RPMI7951 (cell line): ENCODE data around the gene MYO16. TPM values are rescaled to one million over a fixed set of nuclear protein-coding genes. Genes with fewer than 3 reads are reported as not detected.
"Not testable (repeated sequence)": the region's sequence is repeated elsewhere in the genome, so short reads cannot be mapped to it uniquely, and the experiment has no call there.

Source experiments
- DNase-seq: peaks from one replicate; pipeline ENCODE4 v3.0.0-alpha.2; 2012; ENCODE audit warnings: low read depth
- total RNA-seq: library from RNA; depleted of rRNA; stranded (reverse); fragments of >200 nt; shearing (Covaris generic); gene quantifications from 2 replicates; pipeline ENCODE4 v1.2.3, GENCODE V29; 2014

MYO16 gene
- total RNA-seq, 1 experiment from 2014 or later: not detected

DNA sequence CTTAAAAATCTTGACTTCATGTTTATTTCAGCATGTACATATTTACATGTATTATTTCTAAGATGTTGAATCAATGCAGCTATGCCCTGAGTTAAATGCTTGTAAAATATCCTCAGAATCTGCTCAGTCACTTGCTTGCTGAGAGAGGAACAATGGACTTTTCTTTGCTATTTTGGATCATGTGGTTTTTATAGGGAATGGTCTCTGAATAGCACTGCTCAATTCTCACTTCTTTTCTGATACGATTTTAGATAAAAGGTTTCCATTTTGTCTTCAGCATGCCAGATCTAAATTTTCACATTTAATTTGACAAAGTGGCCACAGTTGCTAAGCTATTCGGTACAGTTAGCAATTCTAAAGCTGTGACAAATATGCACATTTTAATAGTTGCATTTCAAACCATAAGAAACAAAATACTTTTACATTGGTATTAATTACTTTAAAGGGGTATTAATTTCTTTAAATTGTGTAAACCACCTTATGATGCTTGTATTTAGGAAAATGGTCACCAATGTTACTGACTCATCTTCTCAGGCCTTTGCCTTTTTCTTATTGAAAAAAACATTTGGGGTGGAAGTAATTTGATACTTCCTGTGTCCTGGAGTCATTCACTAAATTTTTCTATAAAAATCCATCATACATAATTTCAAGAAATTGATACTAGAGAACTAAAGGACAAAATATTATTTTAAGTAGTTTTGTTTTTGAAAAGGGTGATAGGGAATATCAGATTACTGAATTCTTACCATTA is 113.5 kb downstream of the MYO16 start:
- no peak for DNase-seq

DNA sequence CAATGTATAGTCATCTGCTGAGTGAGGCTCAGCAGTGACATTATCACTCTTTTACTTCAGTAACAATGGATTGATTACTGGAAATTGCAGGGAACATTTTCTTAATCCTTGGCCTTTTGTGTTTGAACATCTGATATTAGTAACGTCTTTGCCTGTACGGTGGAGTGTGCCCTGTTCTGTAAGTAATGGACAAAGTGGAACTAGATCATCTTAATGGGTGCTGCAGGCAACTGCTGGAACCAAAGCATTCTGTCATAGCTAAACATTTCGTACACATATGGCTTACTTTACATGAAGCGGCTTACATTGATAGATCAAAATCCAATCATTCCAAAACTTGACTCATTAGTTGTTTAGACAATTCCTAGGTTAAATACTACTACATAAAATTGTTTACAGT is 114.1 kb downstream of the MYO16 start:
- no peak for DNase-seq

DNA sequence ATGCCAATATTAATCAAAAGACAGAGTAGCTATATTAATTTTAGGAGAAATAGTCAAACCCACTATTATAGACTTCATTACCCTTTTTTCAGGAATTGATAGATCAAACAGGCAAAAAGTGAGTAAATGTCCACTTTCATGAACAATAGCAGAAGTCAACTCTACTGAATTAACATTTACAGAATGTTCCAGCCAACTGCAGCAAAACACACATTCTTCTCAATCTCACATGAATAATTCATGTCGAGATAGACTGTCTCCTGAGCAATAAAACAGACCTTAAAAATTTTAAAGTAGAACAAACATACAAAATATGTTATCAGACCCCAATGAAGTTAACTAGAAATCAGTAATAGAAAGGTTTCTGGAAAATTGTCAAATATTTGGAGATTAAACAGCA is 118.4 kb downstream of the MYO16 start:
- DNase-seq: no peak

DNA sequence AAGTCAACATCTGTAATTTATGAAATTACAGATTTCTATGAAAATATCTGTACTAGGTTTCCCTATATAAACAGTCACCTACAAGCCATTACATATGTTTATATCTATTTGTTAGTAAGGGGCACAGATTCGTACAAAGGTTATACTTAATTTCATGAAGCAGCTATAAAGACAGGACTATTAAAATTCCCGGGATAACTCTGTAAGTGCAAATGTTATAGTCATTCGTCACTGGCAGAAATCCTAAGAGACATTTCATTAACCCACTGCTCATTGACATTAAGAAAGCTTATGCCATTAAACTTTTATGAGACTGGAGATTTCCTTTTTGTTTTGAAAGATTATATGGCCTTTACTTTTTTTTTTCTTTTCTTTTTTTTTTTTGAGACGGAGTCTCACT is 122.9 kb downstream of the MYO16 start:
- no peak for DNase-seq

DNA sequence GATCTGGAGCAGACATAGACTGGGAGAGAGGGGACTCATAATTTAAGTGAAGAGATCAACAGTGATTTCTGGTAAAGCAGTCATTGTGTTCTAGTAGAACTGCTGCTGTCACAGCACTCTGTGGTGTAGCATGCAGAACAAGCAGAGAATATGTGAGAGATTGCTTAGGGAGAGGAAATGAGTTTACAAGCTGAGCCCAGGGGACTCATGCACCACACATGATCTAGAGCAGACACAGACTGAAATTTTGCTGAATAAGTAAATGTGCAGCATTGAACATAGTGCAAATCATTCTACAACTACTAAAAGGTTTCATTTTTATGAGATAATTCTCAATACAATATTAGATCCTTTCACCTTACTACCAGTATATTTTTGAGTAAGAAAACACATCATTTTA is 125.7 kb downstream of the MYO16 start:
- DNase-seq: no peak

DNA sequence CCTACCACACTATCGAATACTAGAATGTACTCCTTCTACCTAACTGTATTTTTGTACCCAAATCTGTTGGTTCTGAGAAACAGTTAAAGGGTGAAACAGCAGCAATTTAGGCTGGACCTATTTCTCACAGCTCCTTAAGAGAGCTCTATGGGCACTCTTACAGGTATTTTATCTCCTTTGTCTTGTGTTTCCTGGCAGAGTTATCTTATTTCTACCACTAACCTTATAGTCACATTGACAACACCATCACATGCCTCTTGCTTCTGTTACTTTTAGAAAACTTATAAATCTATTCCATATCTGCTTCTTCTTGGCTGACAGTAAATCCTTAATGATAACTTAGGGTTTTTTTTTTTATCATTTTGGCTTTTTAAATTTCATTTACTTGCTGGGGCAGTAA is 130.7 kb downstream of the MYO16 start:
- DNase-seq: no peak

DNA sequence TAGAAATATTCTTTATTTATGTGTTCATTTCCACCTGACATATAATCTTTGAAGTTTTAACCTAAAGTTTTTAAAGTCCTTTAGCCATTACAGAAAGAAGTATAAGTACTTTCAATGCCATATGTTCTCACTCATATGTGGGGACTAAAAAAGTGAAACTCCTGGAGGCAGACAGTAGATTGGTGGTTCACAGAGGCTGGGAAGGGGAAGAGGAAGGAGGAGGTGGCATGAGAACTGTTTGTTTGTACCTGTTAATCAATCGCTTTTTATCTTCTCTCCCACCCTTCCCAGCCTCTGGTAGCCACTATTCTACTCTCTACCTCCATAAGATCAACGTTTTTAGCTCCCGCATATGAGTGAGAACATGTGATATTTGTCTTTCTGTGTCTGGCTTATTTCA is 131.1 kb downstream of the MYO16 start:
- DNase-seq: no peak

DNA sequence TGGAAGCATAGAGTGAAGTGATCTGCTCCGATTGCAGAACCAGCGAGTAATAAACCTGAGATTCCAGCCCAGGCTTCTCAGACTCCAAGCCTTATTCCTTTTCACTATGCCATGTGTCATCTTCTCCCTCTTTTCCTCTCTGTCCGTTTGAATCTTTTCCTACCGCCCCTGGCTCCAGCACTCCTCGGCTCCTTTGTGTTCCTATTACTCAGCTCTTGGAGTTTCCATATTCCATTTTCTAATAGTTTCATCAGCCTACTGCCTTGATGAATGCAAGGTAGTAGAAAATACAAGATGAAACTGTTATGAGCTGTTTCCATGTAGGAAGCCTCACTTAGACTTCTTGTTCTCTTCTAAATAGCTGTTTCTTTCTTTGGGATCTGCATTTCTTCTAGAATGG is 138.6 kb downstream of the MYO16 start:
- no peak for DNase-seq

DNA sequence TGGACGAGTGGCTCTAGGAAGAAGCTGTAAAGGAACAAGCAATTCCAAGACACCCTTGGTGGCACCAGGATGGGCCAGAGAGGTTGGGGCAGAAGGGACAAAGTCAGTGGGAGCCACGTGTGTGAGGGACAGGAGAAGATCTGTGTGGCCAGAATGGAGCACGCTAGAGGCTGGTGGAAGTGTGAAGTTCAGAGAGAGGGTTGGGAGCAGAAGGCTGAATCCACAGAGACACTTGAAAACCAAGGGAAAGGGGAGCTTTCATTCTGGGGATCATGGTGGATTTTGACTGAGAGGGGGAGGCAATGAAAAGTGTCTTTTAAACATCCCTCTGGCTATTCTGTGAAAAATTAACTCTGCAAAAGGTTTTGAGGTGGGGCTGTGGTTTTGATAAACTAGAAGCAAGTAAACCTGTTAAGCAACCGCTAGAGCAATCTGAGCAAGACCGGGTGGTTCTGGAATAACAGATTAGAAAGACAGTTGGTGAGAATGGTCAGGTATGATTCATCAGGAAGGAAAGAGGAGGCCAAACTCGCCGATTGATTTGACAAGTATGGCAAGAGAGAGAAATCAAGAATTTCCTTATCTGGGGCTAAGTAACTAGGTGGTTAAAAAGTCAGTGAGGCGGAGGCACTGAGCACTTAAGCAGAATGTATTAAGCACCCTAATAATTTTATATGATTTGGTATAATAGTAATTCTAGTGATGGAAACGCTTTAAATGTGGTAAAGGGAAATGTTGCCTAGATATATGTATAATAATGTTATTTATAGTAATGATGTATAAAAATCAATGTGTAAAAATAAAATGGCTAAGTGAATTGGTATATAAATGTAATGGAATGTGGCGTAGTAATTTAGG is 140.0 kb downstream of the MYO16 start:
- no peak for DNase-seq

DNA sequence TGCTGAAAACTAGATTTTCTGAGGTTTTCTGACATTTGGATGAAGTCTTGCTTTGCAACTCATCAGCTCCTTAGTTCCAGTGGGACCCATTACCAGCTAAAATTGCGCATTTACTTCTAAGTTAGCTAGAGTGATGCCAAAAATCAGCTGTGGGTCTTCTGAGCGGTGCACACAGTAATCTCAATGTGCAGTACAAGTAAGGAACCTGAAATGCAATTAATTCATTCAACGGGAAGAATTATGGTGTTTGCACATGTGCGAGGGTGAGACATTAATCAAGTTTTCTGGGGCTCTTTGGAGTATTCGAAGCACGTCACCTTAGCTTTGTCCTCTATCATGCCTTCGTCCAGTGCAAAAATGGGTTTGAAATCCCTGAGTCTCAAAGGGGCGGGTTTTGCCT is 146.2 kb downstream of the MYO16 start:
- DNase-seq: no peak

DNA sequence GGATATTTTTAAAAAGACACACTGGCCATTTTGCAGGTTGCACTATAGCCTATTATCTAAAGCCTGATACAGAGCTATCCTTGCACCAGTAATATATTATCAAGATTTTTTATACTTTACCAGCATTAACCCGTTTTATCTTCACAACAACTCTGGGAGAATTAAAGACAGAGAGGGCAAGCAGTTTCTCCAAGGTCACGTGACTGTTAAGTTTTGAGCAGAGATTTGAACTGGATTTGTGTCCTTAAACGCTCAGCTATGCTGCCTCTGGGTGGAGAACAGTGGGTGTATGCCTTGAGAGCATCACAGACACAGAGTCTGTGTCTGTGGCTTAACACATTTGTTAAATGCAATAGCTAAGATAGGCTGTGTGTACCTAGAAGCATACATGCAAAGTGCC is 147.2 kb downstream of the MYO16 start:
- no peak for DNase-seq

DNA sequence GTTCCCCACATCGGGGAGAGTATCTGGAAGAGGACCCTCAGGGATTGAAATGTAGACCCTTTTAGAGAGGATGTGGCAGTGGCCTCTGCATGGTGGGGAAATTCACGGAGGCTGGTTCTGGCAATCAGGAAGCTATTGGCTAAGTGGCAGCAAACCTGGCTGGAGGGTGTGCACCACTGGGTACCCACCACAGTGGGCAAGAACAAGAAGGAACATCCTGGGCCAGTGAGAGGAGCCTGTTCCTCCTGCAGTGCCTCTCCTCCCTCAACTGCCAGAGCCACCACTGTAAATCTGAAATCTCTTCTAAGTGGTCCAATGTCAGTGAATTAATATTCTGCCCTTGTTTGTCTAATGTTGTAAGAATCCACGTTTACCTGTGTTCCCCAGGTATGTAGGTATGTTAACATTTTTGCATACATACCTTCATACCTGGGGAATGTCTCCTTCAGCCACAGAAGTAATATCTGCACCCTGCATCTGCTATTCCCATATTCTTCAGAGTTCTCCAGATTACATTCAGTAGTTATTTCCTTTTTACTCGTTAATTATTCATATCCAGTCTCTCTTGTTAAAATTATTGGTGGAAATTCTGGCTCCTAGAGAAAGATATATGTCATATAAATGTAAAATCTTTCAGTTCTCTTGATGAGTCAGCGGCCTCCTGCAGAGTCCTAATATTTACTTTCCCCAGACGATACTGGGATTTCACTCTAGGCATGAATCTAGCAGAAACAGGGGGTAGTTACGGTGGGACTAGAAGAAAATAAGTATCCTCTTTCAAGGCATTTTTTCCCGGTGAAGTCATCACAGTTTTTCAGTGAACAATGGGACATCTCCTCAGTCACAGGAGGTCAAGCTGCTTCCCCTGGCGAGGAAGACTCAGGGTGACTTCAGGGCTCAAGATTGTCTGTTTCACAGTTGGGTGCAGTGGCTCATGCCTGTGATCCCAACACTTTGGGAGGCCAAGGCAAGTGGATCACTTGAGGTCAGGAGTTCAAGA is 148.3 kb downstream of the MYO16 start:
- no peak for DNase-seq

DNA sequence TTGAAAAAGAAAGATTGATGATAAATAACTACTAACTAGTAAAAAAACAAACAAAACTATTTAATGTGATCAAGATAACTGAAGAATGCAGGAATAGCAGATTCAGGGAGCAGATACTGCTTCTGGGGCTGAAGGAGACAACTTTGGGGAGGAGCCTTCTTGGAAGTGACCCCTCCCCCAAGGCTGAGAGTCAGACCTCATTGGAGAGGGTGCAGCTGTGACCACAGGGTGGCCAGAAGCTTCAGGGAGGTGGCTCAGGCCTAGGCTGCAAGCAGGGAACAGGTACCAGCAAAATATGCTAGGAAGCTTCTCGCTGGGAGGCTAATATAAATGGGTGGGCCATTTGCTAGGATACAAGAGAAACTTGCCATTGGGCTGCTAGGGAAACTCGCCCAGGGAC is 149.9 kb downstream of the MYO16 start:
- DNase-seq: no peak

DNA sequence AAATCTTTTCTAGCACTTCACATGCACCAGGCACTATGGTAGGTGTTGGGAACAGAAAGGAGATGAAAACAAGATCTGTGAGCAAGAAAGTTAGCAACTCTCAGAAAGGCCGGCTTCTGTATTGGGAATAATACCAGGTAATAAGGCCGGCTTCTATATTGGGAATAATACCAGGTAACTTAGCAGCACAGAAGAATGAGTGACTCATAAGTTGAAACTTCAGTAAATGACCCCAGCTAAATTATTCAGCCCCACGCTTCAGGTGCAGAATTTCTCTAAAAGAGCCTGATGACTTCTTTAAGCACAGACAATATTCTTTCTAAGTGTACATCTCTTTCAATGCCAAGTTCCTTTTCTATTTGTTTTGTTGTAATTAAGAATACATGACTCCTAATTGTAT is 151.3 kb downstream of the MYO16 start:
- no peak for DNase-seq

DNA sequence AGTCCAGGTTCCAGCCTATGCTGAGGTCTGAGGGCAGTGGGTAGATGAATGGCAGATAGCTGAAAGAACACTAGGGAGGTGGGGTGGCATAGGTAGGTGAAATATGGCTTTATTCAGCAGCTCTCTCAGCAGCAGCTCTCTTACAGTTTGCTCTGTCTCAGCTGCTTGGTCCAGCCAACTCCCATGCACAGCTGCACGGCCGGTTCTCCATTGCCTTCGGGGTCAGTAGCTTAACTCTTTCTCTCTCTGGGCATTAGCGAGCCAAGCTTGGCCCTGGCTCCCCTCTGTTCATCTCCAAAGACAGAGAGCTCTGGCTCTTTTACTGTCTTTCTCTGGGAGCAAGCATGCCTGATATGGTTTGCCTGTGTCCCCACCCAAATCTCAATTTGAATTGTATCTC is 151.9 kb downstream of the MYO16 start:
- DNase-seq: no peak

DNA sequence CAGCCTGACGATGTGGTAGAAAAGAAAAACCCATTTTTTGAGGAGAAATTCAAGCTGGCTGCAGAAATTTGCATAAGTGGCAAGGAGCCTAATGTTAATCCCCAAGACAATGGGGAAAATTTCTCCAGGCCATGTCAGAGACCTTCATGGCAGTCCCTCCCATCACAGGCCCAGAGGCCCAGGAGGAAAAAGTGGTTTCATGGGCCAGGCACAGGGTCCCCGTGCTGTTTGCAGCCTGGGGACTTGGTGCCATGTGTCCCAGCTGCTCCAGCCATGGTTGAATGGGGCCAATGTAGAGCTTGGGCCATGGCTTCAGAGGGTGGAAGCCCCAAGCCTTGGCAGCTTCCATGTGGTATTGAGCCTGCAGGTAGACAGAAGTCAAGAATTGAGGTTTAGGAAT is 153.1 kb downstream of the MYO16 start:
- not testable (repeated sequence) for DNase-seq

DNA sequence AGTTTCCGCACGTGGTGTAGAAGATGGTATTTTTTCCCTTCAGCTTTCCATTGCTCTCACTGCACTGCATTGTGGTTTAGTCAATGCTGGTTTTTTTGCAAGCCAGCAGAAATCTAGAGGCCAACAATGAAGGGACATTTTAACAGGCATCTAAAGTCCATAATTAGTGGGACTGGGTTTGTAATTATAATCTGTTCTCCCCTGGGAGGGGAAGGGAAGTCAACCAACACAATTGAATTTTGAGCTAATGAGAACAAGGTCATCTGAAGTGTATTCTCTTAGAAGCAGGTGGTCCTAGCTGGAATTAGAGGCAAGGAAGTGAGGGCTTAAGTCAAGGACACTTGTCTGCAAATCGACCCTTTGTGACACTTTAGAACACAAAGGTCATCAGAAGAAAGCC is 156.4 kb downstream of the MYO16 start:
- DNase-seq: no peak

DNA sequence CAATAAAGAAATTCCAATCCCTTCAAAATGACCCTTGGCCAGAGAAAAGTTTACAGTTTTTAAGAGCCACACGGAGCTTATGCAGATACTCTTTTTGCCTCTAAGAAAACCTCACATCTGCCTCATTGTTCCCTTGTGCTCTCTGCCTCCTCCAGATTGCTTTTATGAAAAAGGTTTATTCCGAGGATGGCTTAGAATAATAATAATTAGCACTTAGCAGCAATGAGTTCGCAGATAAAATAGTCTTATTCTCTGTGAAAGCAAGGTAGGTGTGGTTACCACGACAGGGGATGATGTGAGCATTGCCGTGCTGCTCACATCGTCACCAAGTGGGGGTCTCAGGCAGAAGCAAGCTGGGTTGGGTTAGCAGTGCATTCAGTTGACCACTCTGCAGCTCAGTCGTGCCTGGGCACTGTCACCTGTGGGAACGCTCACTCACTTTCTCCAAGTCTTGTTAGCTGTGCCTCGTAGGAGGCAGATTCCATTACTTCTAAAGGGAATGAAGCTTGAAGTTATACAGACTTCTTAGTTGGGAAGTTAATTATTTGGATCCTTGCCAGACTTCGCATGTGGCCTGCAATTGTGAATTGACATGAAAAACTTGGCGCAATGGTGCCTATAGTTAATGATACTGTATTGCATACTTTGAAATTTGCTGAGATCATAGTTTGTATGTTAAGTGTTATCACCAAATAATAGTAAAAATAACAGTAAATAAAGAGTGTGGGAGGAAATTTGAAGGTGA is 157.2 kb downstream of the MYO16 start:
- no peak for DNase-seq

DNA sequence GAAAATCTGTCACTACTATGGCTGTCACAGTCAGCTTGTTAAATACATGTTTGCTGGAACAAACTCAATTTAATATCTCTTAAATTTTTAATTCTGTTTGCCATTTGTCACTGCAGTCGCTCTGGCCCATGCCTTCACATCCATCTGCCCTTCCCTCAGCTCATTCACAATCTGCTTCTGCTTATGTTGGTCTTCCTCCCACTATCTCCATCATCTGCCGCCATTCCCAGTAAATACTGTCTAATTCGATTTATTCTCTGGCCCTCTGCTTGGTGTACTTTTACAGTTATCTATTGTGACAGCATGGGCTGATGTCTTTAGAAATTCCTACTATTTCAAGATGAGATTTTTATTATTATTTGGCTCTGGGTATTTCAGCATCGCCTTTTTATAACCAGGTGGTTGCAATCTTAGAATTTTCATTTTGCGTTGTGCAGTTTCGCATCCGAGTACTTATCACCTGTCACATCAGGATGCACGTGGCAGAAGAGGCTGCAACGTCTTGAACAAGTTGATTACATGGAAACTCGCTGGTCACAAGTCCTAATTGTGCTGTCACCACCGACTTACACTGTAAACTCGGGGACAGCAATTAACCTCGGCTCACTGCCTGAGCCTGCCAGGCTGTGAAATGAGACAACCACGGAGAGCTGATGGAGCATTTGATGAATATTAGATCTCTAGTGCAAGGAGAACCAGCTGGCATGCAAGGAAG is 158.4 kb downstream of the MYO16 start:
- no peak for DNase-seq

DNA sequence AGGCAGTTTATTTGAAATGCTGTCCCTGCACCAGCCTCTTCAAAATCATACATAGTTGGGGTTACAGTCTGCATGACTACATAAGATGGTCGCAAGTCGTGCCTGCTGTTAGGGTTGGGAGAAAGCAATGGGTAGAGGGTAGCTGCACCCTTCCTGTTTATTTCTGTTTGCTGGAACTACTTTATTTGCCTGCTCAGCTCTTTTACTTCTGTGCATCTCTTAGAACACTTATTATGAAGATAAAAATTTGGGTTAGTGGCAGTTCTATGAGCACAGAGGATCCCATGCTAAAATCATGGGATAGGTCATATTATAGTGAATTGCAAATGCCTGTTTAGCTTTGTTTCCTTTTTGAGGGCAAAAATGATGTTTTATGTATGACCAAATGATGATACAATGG is 160.1 kb downstream of the MYO16 start:
- no peak for DNase-seq

DNA sequence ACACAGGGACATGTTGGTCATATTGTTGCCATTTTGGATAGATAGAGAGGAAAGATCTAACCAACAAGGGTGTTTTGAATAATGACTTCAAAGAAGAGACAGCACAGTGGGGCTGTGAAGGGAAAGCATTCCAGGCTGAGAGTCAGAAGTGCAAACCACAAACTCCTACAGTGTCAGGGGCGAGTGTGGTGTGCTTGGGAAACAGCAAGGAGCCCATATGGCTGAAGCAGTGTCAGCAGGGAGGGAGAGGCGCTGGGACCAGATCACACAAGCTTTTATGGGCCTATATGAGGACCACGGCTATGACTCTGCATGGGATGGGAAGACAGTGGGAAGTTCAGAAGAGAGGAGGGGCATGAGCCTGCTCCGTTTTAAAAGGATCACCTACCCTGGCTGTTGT is 166.4 kb downstream of the MYO16 start:
- no peak for DNase-seq
